ENCODE measurements around the gene IKZF3.
A peak's percentile ranks its signal among the peaks of the same experiment; 100 is the strongest.

The IKZF3 gene

GRCh38 chr17:39810939-39811728 is 53.0 kb downstream of the IKZF3 start:
- peaks cover 87% of the 10 kb centered on the region for H3K4me1 Mint-ChIP-seq
- H3K27me3 Mint-ChIP-seq: no peaks in the 10 kb centered on the region
- peak overlapping the region; percentile 96 for H3K27ac Mint-ChIP-seq
- no peaks in the 10 kb centered on the region for H3K9me3 Mint-ChIP-seq
- peak overlapping the region; percentile 42 for H3K4me3 Mint-ChIP-seq
- H3K36me3 Mint-ChIP-seq: peaks cover 26% of the 10 kb centered on the region

GRCh38 chr17:39809221-39809620 is 54.9 kb downstream of the IKZF3 start:
- H3K27ac Mint-ChIP-seq: no peak overlapping the region
- peaks cover 21% of the 10 kb centered on the region for H3K36me3 Mint-ChIP-seq
- H3K4me1 Mint-ChIP-seq: peaks cover 85% of the 10 kb centered on the region
- no peaks in the 10 kb centered on the region for H3K27me3 Mint-ChIP-seq
- no peaks in the 10 kb centered on the region for H3K9me3 Mint-ChIP-seq
- no peak overlapping the region for H3K4me3 Mint-ChIP-seq

- Mint-ChIP-seq H3K9me3 (no peaks in the 10 kb centered on the region), H3K4me3 (no peak overlapping the region), H3K27me3 (no peaks in the 10 kb centered on the region), H3K27ac (peak overlapping the region; percentile 81), H3K36me3 (peaks cover 20% of the 10 kb centered on the region), H3K4me1 (peaks cover 83% of the 10 kb centered on the region)
These were observed 55.6 kb downstream of the IKZF3 start for GRCh38 chr17:39808409-39808997.

GRCh38 chr17:39804839-39805238 is 59.3 kb downstream of the IKZF3 start:
- H3K27ac Mint-ChIP-seq: peak overlapping the region; percentile 48
- peaks cover 75% of the 10 kb centered on the region for H3K4me1 Mint-ChIP-seq
- H3K4me3 Mint-ChIP-seq: no peak overlapping the region
- peaks cover 14% of the 10 kb centered on the region for H3K36me3 Mint-ChIP-seq
- H3K27me3 Mint-ChIP-seq: no peaks in the 10 kb centered on the region
- H3K9me3 Mint-ChIP-seq: peaks cover 6% of the 10 kb centered on the region

- peaks cover 6% of the 10 kb centered on the region for H3K9me3 Mint-ChIP-seq
- peaks cover 26% of the 10 kb centered on the region for H3K36me3 Mint-ChIP-seq
- peaks cover 76% of the 10 kb centered on the region for H3K4me1 Mint-ChIP-seq
- H3K4me3 Mint-ChIP-seq: peak overlapping the region; percentile 73
- peak overlapping the region; percentile 97 for H3K27ac Mint-ChIP-seq
- no peaks in the 10 kb centered on the region for H3K27me3 Mint-ChIP-seq
These were observed 63.1 kb downstream of the IKZF3 start for GRCh38 chr17:39801055-39801454.

GRCh38 chr17:39800540-39800939 is 63.6 kb downstream of the IKZF3 start:
- Mint-ChIP-seq H3K4me1 (peaks cover 72% of the 10 kb centered on the region), H3K9me3 (peaks cover 6% of the 10 kb centered on the region), H3K4me3 (peak overlapping the region; percentile 73), H3K27me3 (no peaks in the 10 kb centered on the region), H3K36me3 (peaks cover 26% of the 10 kb centered on the region), H3K27ac (peak overlapping the region; percentile 97)

GRCh38 chr17:39799395-39799794 is 64.7 kb downstream of the IKZF3 start:
- peak overlapping the region; percentile 15 for H3K4me3 Mint-ChIP-seq
- H3K27ac Mint-ChIP-seq: peak overlapping the region; percentile 93
- peaks cover 69% of the 10 kb centered on the region for H3K4me1 Mint-ChIP-seq

GRCh38 chr17:39794249-39794970 is 69.7 kb downstream of the IKZF3 start:
- H3K27ac Mint-ChIP-seq: peak overlapping the region; percentile 94
- H3K4me3 Mint-ChIP-seq: peak overlapping the region; percentile 51
- H3K27me3 Mint-ChIP-seq: no peaks in the 10 kb centered on the region
- no peaks in the 10 kb centered on the region for H3K9me3 Mint-ChIP-seq
- H3K36me3 Mint-ChIP-seq: peaks cover 32% of the 10 kb centered on the region
- peaks cover 84% of the 10 kb centered on the region for H3K4me1 Mint-ChIP-seq

More at GRCh38 chr17:39799395-39799794, 64.7 kb downstream of the IKZF3 start:
- H3K9me3 Mint-ChIP-seq: peaks cover 6% of the 10 kb centered on the region
- no peaks in the 10 kb centered on the region for H3K27me3 Mint-ChIP-seq
- peaks cover 25% of the 10 kb centered on the region for H3K36me3 Mint-ChIP-seq

- Mint-ChIP-seq H3K36me3 (peaks cover 32% of the 10 kb centered on the region), H3K27ac (peak overlapping the region; percentile 94), H3K4me3 (peak overlapping the region; percentile 51), H3K27me3 (no peaks in the 10 kb centered on the region), H3K4me1 (peaks cover 75% of the 10 kb centered on the region), H3K9me3 (no peaks in the 10 kb centered on the region)
These were observed 70.7 kb downstream of the IKZF3 start for GRCh38 chr17:39793301-39793872.

- H3K4me1 Mint-ChIP-seq: peaks cover 75% of the 10 kb centered on the region
- peak overlapping the region; percentile 77 for H3K4me3 Mint-ChIP-seq
- H3K27me3 Mint-ChIP-seq: no peaks in the 10 kb centered on the region
- H3K36me3 Mint-ChIP-seq: peaks cover 33% of the 10 kb centered on the region
- H3K27ac Mint-ChIP-seq: peak overlapping the region; percentile 94
- no peaks in the 10 kb centered on the region for H3K9me3 Mint-ChIP-seq
These were observed 71.4 kb downstream of the IKZF3 start for GRCh38 chr17:39792526-39793221.

- H3K27me3 Mint-ChIP-seq: no peaks in the 10 kb centered on the region
- peak overlapping the region; percentile 94 for H3K27ac Mint-ChIP-seq
- H3K36me3 Mint-ChIP-seq: peaks cover 35% of the 10 kb centered on the region
- H3K9me3 Mint-ChIP-seq: no peaks in the 10 kb centered on the region
- H3K4me1 Mint-ChIP-seq: peaks cover 74% of the 10 kb centered on the region
- peak overlapping the region; percentile 71 for H3K4me3 Mint-ChIP-seq
These were observed 72.8 kb downstream of the IKZF3 start for GRCh38 chr17:39791111-39791992.

GRCh38 chr17:39787743-39788484 is 76.2 kb downstream of the IKZF3 start:
- Mint-ChIP-seq H3K27ac (peak overlapping the region; percentile 41), H3K4me1 (peaks cover 72% of the 10 kb centered on the region), H3K27me3 (no peaks in the 10 kb centered on the region), H3K4me3 (no peak overlapping the region), H3K36me3 (peaks cover 45% of the 10 kb centered on the region), H3K9me3 (no peaks in the 10 kb centered on the region)

GRCh38 chr17:39787041-39787440 is 77.1 kb downstream of the IKZF3 start:
- H3K4me1 Mint-ChIP-seq: peaks cover 72% of the 10 kb centered on the region
- H3K9me3 Mint-ChIP-seq: no peaks in the 10 kb centered on the region
- H3K4me3 Mint-ChIP-seq: no peak overlapping the region
- H3K36me3 Mint-ChIP-seq: peaks cover 44% of the 10 kb centered on the region
- no peaks in the 10 kb centered on the region for H3K27me3 Mint-ChIP-seq
- H3K27ac Mint-ChIP-seq: peak overlapping the region; percentile 9

GRCh38 chr17:39782980-39783379 is 81.1 kb downstream of the IKZF3 start:
- Mint-ChIP-seq H3K4me3 (no peak overlapping the region), H3K4me1 (peaks cover 76% of the 10 kb centered on the region), H3K27ac (no peak overlapping the region), H3K9me3 (no peaks in the 10 kb centered on the region), H3K36me3 (peaks cover 32% of the 10 kb centered on the region), H3K27me3 (no peaks in the 10 kb centered on the region)
